Kasumi-1 (cell line): ENCODE measurements around the gene VEPH1.
"Not testable (repeated sequence)": the region's sequence is repeated elsewhere in the genome, so short reads cannot be mapped to it uniquely, and the experiment has no call there.

Experiments used
- DNase-seq, 2 experiments: peaks; one replicate each; lab custom pipeline; 2025; lab: John Stamatoyannopoulos, UW

VEPH1 gene

DNA sequence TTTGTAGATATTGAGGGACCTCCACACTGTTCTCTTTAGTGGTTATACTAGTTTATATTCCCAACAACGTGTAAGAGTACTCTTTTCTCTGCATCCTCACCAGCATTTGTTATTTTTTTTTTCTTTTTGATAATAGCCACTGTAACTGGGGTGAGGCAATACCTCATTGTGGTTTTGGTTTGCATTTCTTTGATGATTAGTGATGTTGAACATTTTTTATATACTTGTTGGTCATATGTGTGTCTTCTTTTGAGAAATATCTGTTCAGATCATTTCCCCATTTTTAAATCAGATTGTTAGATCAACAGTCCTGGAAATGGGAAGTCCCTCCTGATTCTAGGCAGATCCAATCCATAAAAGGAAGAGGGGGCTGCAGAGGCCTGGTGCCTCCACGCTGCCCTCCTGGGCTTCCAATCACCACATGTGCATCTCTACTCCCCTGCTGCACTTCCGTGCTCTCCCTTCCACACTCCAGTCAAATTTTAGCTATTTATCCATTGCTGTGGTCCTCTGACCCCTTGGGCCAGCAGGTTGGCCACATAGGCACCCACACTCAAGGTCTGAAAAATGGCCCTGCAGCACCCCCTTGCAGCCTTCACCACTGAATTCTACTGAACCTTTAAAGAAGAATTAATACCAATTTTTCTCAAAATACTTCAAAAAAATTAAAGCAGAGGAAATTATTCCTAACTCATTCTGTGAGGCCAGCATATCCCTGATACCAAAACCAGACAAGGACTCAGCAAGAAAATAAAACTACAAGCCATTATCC, 154.7 kb downstream of the VEPH1 start:
- not testable (repeated sequence) for DNase-seq

- DNase-seq: no peak
Observed at GRCh38 chr3:157347577-157348303, 155.5 kb downstream of the VEPH1 start.

DNA sequence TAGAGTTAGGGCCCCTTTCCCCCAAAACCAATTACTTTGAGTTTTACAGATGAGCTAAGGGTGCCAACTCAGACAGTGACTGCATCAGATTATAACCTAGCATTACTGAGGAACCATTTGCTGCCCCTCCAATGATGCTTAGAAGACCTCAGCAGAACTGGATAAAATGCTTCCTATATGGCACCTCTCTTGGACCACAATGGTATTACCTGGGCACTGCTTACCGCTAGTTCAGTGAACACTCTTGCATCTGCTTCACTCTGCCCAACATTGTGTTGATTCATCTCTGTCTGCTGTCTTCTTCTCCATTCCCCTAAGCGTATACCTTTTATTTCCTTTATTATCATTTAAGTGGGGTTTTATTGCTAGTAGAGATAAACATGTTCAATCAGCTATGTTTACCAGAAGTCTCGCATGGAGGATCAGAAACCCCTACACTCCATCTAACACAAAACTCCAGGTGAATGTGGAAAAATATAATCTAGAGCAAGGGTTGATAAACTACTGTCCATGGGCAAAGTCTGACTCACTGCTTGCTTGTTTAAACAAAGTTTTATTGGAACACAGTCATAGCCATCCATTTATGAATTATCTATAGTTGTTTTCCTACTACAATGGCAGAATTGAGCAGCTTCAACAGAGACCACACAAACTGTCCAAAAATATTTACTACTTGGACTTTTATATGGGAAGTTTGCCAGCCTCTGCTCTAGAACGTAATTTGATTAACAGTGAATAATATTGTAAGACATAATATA, 166.8 kb downstream of the VEPH1 start:
- no peak for DNase-seq

- DNase-seq: no peak
Observed at GRCh38 chr3:157335233-157336076, 167.8 kb downstream of the VEPH1 start.

- DNase-seq: no peak
Observed at GRCh38 chr3:157333551-157333991, 169.6 kb downstream of the VEPH1 start.

GRCh38 chr3:157330206-157330605, 173.0 kb downstream of the VEPH1 start:
- no peak for DNase-seq

DNA sequence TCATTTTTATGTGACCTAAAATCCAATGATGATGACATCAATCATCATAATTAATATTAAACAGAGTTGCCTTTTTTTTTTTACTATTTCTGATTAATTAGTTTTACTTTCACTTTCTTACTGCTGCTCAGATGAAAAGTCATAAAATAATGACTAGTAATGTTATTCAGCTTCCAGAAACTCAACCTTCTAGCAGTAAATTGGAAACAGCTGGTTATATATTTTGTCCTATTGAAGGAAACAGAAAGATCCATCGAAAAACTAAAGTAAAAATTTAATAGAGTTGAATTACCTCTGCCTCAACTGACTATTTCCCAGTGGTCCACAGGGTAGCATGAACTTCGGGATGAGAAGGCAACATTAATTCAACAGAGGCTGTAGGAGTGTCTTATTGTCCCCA, 173.7 kb downstream of the VEPH1 start:
- DNase-seq: no peak

GRCh38 chr3:157327837-157328236, 175.4 kb downstream of the VEPH1 start:
- no peak for DNase-seq

DNA sequence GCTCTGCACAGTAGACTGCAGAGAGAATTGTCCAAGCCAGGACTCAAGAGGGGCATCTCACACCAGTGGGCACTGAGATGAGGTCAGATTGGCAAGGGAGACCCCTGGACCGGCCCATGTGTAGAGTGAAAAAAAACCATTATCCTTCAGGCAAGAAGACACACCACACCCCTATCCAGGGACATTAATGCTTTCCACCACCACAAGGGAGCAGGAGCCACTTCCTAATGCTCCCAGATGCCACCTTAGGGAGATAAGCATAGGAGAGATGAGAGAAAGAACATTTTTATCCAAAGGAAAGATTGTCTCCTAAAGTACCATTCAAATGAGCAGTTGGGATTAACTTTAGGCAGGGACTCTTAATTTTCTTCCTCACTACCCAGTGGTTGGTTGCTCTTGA, 176.2 kb downstream of the VEPH1 start:
- DNase-seq: no peak

DNA sequence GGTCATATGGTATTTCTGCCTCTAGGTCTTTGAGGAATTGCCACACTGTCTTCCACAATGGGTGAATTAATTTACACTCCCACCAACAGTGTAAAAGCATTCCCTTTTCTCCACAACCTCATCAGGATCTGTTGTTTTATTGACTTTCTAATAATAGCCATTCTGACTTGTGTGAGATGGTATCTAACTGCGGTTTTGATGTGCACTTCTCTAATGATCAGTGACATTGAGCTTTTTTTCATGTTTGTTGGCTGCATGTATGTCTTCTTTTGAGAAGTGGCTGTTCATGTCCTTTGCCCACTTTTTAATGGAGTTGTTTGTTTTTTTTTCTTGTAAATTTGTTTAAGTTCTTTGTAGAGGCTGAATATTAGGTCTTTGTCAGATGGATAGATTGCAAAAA, 178.3 kb downstream of the VEPH1 start:
- not testable (repeated sequence) for DNase-seq

GRCh38 chr3:157323360-157323759, 179.9 kb downstream of the VEPH1 start:
- no peak for DNase-seq

GRCh38 chr3:157319672-157320071, 183.5 kb downstream of the VEPH1 start:
- DNase-seq: no peak

- DNase-seq: no peak
Observed at GRCh38 chr3:157318639-157319288, 184.5 kb downstream of the VEPH1 start.

DNA sequence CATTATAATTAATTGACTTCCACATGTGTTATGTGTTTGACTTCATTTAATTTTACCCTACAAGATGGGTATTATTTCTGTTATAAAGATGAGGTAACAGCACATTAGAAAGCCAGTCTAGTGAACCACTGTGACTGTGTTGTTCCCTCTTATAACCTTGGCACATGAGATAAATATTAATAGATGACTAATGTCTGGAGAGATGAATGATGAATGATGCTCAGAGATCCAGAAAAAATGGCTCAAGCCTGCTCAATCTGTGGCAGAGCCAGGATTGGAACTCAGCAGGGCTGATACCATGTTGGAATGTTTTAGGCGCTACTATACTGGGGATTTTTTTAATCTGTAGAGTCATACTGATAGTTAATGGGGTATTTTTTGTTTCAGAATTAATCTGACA, 185.3 kb downstream of the VEPH1 start:
- DNase-seq: no peak

DNA sequence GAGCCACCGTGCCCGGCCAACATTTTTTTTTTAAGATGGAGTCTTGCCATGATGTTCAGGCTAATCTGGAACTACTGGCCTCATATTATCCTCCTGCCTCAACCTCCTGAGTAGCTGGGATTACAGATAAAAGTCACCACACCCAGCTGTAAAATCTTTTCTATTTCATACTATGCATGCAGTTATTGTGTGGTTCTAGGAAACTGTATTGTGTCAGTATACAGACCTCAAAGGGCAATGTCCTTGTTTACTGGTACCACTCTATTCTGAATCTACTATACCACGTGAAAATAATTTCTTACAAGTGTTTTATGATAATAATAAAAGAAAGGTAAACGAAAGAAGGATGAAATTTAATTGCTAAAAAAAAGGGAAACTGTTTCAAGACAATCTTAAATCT, 190.0 kb downstream of the VEPH1 start:
- DNase-seq: no peak

DNA sequence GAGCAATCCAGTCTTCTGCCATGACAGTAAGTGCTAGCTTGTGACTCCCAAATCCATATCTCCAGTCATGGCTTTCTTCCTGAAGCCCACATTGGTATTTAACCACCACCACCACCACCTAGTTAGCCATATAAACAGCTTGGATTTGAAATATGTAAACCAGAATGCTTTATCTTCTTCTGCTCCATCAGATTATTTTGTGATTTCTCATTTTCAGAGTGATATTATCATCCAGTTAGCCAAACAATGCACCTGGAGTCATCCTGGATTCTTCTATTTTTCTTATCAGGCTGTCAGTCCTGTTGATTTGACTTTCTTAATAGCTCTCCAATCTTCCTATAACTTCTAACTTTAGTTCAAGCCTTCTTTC, 190.9 kb downstream of the VEPH1 start:
- no peak for DNase-seq

DNA sequence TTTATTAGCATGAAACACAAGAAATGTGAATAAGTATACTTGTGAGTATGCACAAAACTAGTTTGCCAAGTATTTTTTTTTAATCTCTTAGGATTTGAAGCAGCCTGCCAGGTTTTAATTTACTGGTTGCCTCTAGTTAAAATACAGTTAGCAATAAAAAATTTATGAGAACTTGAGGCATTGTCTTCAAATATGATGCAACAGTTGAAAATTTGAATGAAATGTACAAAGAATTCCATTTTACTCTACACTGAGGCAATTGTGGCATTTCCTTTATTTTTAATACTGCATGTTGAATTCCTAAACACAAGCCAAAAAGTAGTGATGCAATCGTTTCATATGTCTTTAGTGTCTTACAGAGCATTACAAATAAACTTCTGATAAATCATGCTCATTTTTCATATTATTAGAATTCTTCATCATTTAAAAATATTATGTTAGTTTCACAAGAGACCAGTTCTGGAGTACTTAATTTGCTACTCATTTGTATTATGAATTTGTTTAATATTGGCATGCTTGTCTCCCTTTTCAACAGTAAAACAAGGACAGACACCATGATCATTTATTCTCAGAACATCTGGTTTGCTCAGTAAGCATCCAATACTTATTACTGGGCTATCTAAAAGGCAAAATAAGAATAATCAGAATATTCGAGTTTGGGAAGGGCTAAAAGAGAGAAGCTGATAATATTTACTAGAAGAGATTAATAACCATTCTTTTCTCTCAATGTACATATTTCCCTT, 191.4 kb downstream of the VEPH1 start:
- no peak for DNase-seq

DNA sequence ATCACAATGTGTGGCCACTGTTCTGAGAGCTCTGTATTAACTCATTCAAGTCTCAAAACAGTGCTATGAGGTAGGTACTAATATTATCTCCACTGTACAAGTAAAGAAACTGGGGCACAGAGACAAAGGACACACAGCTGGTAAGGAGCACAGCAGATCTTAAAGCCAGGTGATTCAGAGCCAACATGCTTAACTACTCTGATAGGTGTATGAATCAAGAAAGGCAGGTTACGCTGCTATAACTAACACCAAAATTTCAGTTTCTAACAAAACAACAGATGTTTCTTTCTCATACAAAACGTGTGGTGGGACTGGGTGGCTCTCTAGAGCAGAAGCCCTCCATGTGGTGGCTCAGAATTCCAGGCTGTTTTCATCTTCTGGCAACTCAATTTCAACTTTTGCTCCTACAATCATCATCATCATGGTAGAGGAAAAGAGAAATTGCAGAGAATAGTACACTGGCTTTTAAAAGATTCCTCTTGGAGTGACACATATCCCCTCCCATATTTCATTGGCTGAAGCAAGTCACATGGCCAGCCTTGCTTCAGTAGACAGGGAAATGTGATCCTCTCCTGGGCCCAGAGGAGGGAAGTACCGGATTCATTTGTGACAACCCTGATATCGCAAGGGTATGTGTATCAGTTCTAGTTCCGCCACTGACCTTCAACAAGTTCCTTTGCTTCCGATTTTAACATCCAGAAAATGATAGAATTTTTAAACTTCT, 192.7 kb downstream of the VEPH1 start:
- DNase-seq: no peak

- no peak for DNase-seq
Observed at GRCh38 chr3:157306502-157306901, 196.7 kb downstream of the VEPH1 start.

- DNase-seq: no peak
Observed at GRCh38 chr3:157305392-157305791, 197.8 kb downstream of the VEPH1 start.
